Prostate gland (tissue), 2 donors: ENCODE results near the gene SHROOM3. TPM values are rescaled to one million over a fixed set of nuclear protein-coding genes. Genes with fewer than 3 reads are reported as not detected.

Experiments used
- DNase-seq: peaks from one replicate; pipeline ENCODE4 v3.0.0-alpha.2; 2019; ENCODE audit warnings: low spot score
- H3K27ac ChIP-seq, 2 donors: fragments of 200-600 bp; sonication (generic); 2 replicates each; pipeline ENCODE4 v1.5.1; 2017 to 2019
- H3K27me3 ChIP-seq: fragments of 200-600 bp; sonication (generic); replicated peaks from 2 replicates; pipeline ENCODE4 v1.5.1; 2019; ENCODE audit not compliant: insufficient read depth
- H3K36me3 ChIP-seq, 2 donors: fragments of 200-600 bp; sonication (generic); 1 replicate in 1 of 2; 2 replicates in 1 of 2; pipeline versions ENCODE4 v1.5.1 to v1.8.1; 2017 to 2019
- H3K4me1 ChIP-seq: fragments of 200-600 bp; sonication (generic); replicated peaks from 2 replicates; pipeline ENCODE4 v1.5.1; 2019
- H3K4me3 ChIP-seq, 2 donors: fragments of 200-600 bp; sonication (generic); 2 replicates each; pipeline ENCODE4 v1.5.1; 2017 to 2019
- H3K9me3 ChIP-seq: fragments of 200-600 bp; sonication (generic); 2 replicates; pipeline ENCODE4 v1.5.1; 2017
- CTCF ChIP-seq, 4 experiments: fragments of 200-600 bp in 2 of 4; fragments of 450-650 bp in 2 of 4; sonication (generic) in 2 of 4; IDR thresholded peaks; 1 replicate in 3 of 4; 2 replicates in 1 of 4; pipeline ENCODE4 v1.5.1; 2016 to 2019; ENCODE audit warnings: antibody characterized with exemption in 4 of 4, mild to moderate bottlenecking in 2 of 4, moderate library complexity in 2 of 4
- POLR2A ChIP-seq: fragments of 450-650 bp; IDR thresholded peaks from one replicate; pipeline ENCODE4 v1.6.1; 2016; ENCODE audit warnings: antibody characterized with exemption, mild to moderate bottlenecking
- POLR2AphosphoS5 ChIP-seq: sonication (generic); formaldehyde crosslinking; IDR thresholded peaks from one replicate; pipeline ENCODE4 v1.6.1; 2017; ENCODE audit warnings: antibody characterized with exemption
- WGBS: methylation state at CpG from one replicate; pipeline ENCODE4 v1.1.5; 2018; 5-methylcytosine and 5-hydroxymethylcytosine counted together
- intact Hi-C: fragments of 100-400 bp; cut with DNase I; formaldehyde crosslinking; loops from one replicate; pipeline ENCODE4 v1.14.2; 2022
- total RNA-seq, 2 donors: library from RNA; depleted of rRNA; stranded (reverse); fragments of >200 nt; gene quantifications; one replicate each; pipeline ENCODE4 v1.1.0, GENCODE V29; 2016

SHROOM3 gene
- total RNA-seq, 2 donors from 2014 or later = 107 to 137 TPM

- no peak for DNase-seq
- no peaks in the 10 kb centered on the region for H3K27me3 ChIP-seq
- H3K36me3 ChIP-seq = no peaks in the 10 kb centered on the region
- TF ChIP-seq POLR2AphosphoS5 (no peak), POLR2A (no peak), CTCF (IDR thresholded peaks at IDR 0.05) (no peak)
- no peak overlapping the region for H3K27ac ChIP-seq
- H3K9me3 ChIP-seq = no peaks in the 10 kb centered on the region
- H3K4me1 ChIP-seq = no peaks in the 10 kb centered on the region
- intact Hi-C loops = no loop called here
- WGBS = 78% methylated on average over 3 of the region's 3 CpGs
- H3K4me3 ChIP-seq = no peak overlapping the region
These were observed 147.7 kb downstream of the SHROOM3 start for GRCh38 chr4:76582817-76583087.

- Histone ChIP-seq H3K27me3 (no peaks in the 10 kb centered on the region), H3K9me3 (no peaks in the 10 kb centered on the region), H3K4me1 (no peaks in the 10 kb centered on the region), H3K36me3 (no peaks in the 10 kb centered on the region), H3K27ac (peak overlapping the region in 1 of 2 donors; percentile 88), H3K4me3 (no peak overlapping the region)
- 73% methylated on average over 9 of the region's 9 CpGs for WGBS
- DNase-seq = no peak
- TF ChIP-seq CTCF (IDR thresholded peaks at IDR 0.05) (no peak), POLR2AphosphoS5 (no peak)
- intact Hi-C loops = no loop called here
These were observed 149.5 kb downstream of the SHROOM3 start for GRCh38 chr4:76584241-76585152.

- Histone ChIP-seq H3K27ac (peak overlapping the region; percentile 85 to 88), H3K4me3 (no peak overlapping the region), H3K4me1 (no peaks in the 10 kb centered on the region), H3K27me3 (no peaks in the 10 kb centered on the region), H3K9me3 (no peaks in the 10 kb centered on the region), H3K36me3 (no peaks in the 10 kb centered on the region)
- 79% methylated on average over 5 of the region's 5 CpGs for WGBS
- intact Hi-C loops = no loop called here
- TF ChIP-seq POLR2AphosphoS5 = no peak
- no peak for TF ChIP-seq CTCF (IDR thresholded peaks at IDR 0.05)
- no peak for TF ChIP-seq POLR2A
- DNase-seq = no peak
These were observed 150.2 kb downstream of the SHROOM3 start for GRCh38 chr4:76585272-76585671.

- peak; percentile 95 for DNase-seq
- 14% methylated on average over 28 of the region's 28 CpGs for WGBS
- no peaks in the 10 kb centered on the region for H3K27me3 ChIP-seq
- TF ChIP-seq CTCF (IDR thresholded peaks at IDR 0.05) (peak; percentile 16 to 64 (median 36)), POLR2A (peak; percentile 77), POLR2AphosphoS5 (peak; percentile 84)
- H3K4me1 ChIP-seq = no peaks in the 10 kb centered on the region
- no peaks in the 10 kb centered on the region for H3K9me3 ChIP-seq
- intact Hi-C loops = no loop called here
- peak overlapping the region; percentile 85 to 88 for H3K27ac ChIP-seq
- no peaks in the 10 kb centered on the region for H3K36me3 ChIP-seq
- H3K4me3 ChIP-seq = peak overlapping the region; percentile 30 to 40
These were observed 150.9 kb downstream of the SHROOM3 start for GRCh38 chr4:76585897-76586360.

- Histone ChIP-seq H3K4me1 (no peaks in the 10 kb centered on the region), H3K4me3 (peak overlapping the region in 1 of 2 donors; percentile 3), H3K36me3 (no peaks in the 10 kb centered on the region), H3K27ac (peak overlapping the region in 1 of 2 donors; percentile 88), H3K9me3 (no peaks in the 10 kb centered on the region), H3K27me3 (no peaks in the 10 kb centered on the region)
- no peak for DNase-seq
- TF ChIP-seq POLR2A = peak; percentile 13
- TF ChIP-seq CTCF (IDR thresholded peaks at IDR 0.05) = no peak
- TF ChIP-seq POLR2AphosphoS5 = no peak
- intact Hi-C loops = no loop called here
- WGBS = 81% methylated on average over 2 of the region's 2 CpGs
These were observed 153.2 kb downstream of the SHROOM3 start for GRCh38 chr4:76588274-76588673.
